K562 (cell line): ENCODE measurements around the gene CES1. TPM values are rescaled to one million over a fixed set of nuclear protein-coding genes. Genes with fewer than 3 reads are reported as not detected.
"Not testable (repeated sequence)": the region's sequence is repeated elsewhere in the genome, so short reads cannot be mapped to it uniquely, and the experiment has no call there.

Experiments used
- ATAC-seq: fragments of 200-7000 bp; cut with Tn5 transposase; 3 replicates; pipeline ENCODE4 v1.9.1; 2020; ENCODE audit warnings: moderate library complexity
- BruUV-seq: library from RNA; stranded (reverse); fragments of 400-500 nt; replicated peaks from 2 replicates; lab custom pipeline; 2021; lab: Mats Ljungman, UMichigan
- CTCF ChIA-PET: fragments of 300-600 bp; formaldehyde crosslinking; extraction: SDS; loops from one replicate; lab custom pipeline; 2021; ENCODE audit warnings: low intra/inter-chr PET ratio; lab: Yijun Ruan, JAX
- POLR2A ChIA-PET: fragments of 300-600, 350-650 bp; sonication (Branson Sonifier 250); formaldehyde crosslinking; extraction: SDS; loops from one replicate; lab custom pipeline; 2021; ENCODE audit warnings: antibody characterized with exemption, inconsistent platforms; lab: Yijun Ruan, JAX
- DNase-seq, 4 experiments: peaks; one replicate each; pipeline versions ENCODE4 v3.0.0 to v3.0.0-alpha.2; 2011 to 2018; ENCODE audit warnings: low spot score in 3 of 4, mixed read lengths in 3 of 4; ENCODE audit errors: extremely low read depth in 1 of 4
- FAIRE-seq: peaks from 2 replicates; lab custom pipeline; 2011; peaks lifted over from hg19 to GRCh38; lab: Jason Lieb, UNC
- H2AFZ ChIP-seq: 2 replicates; pipeline ENCODE4 v1.6.0; 2011; ENCODE audit warnings: low read depth, low read length, control low read depth, inconsistent platforms
- H3K27ac ChIP-seq: fragments of 200-600 bp; 3 replicates; pipeline ENCODE4 v1.8.0; 2011; ENCODE audit warnings: low read depth, mild to moderate bottlenecking, control low read depth, inconsistent platforms, low read length, moderate library complexity, mixed read lengths; ENCODE audit errors: extremely low read depth
- H3K27me3 ChIP-seq, 2 experiments: fragments of 300-600 bp in 1 of 2; 2 replicates in 1 of 2; 3 replicates in 1 of 2; pipeline versions ENCODE4 v1.6.0 to v1.8.0; 2011; ENCODE audit warnings: inconsistent platforms in 2 of 2, low read length in 2 of 2, mild to moderate bottlenecking in 1 of 2, mixed read lengths in 1 of 2, moderate library complexity in 1 of 2; ENCODE audit not compliant: control insufficient read depth in 2 of 2, insufficient read depth in 2 of 2
- H3K36me3 ChIP-seq: fragments of 300-600 bp; 3 replicates; pipeline ENCODE4 v1.8.0; 2011; ENCODE audit warnings: mild to moderate bottlenecking, low read length, inconsistent platforms; ENCODE audit not compliant: control insufficient read depth, insufficient read depth
- H3K4me1 ChIP-seq, 2 experiments: fragments of 200-600 bp in 1 of 2; replicated peaks in 1 of 2; 2 replicates in 1 of 2; 3 replicates in 1 of 2; pipeline versions ENCODE4 v1.5.1 to v1.8.0; 2011; ENCODE audit warnings: inconsistent platforms in 2 of 2, low read length in 2 of 2, mild to moderate bottlenecking in 1 of 2, mixed read lengths in 1 of 2, moderate library complexity in 1 of 2; ENCODE audit not compliant: control insufficient read depth in 2 of 2, insufficient read depth in 2 of 2
- H3K4me2 ChIP-seq: 2 replicates; pipeline ENCODE4 v1.6.1; 2011; ENCODE audit warnings: low read length, control low read depth, inconsistent platforms, mixed read lengths; ENCODE audit not compliant: insufficient read depth
- H3K4me3 ChIP-seq: fragments of 200-600 bp; sonication (generic), shearing (Covaris generic); 2 replicates; pipeline ENCODE4 v1.5.1; 2016; ENCODE audit warnings: control low read depth, inconsistent platforms
- H3K79me2 ChIP-seq: fragments of 200-600 bp; 3 replicates; pipeline ENCODE4 v1.8.0; 2011; ENCODE audit warnings: low read length, inconsistent platforms; ENCODE audit not compliant: control insufficient read depth, insufficient read depth
- H3K9ac ChIP-seq, 2 experiments: 2 replicates each; pipeline versions ENCODE4 v1.6.0 to v1.6.1; 2011; ENCODE audit warnings: low read depth in 2 of 2, low read length in 2 of 2, control low read depth in 1 of 2, inconsistent platforms in 1 of 2, mild to moderate bottlenecking in 1 of 2, mixed read lengths in 1 of 2; ENCODE audit not compliant: insufficient read depth in 1 of 2
- H3K9me1 ChIP-seq: one replicate; pipeline ENCODE4 v1.6.0; 2011; ENCODE audit warnings: inconsistent platforms, mild to moderate bottlenecking, low read length, moderate library complexity; ENCODE audit not compliant: control insufficient read depth, insufficient read depth
- H3K9me3 ChIP-seq: replicated peaks from 2 replicates; pipeline ENCODE4 v1.5.1; 2011; ENCODE audit warnings: low read depth, low read length, inconsistent platforms; ENCODE audit not compliant: control insufficient read depth, insufficient read depth
- H4K20me1 ChIP-seq: replicated peaks from 2 replicates; pipeline ENCODE4 v1.6.1; 2011; ENCODE audit warnings: low read length, inconsistent platforms, mixed read lengths; ENCODE audit not compliant: control insufficient read depth, insufficient read depth
- ATF3 ChIP-seq, 2 experiments: fragments of 450-650 bp in 1 of 2; sonication (generic) in 1 of 2; formaldehyde crosslinking in 1 of 2; IDR thresholded peaks in 1 of 2; conservative IDR thresholded peaks in 1 of 2; 2 replicates each; pipeline versions ENCODE4 v1.6.1 to v1.8.1; 2016 to 2023; ENCODE audit warnings: mild to moderate bottlenecking in 2 of 2, moderate library complexity in 2 of 2, inconsistent platforms in 1 of 2, missing genetic modification reagents in 1 of 2
- CSDE1 ChIP-seq, 2 experiments: fragments of 450-650 bp; IDR thresholded peaks; 2 replicates each; pipeline ENCODE4 v1.6.1; 2016; ENCODE audit warnings: mild to moderate bottlenecking in 1 of 2
- ELK3 ChIP-seq: fragments of 450-650 bp; formaldehyde crosslinking; IDR thresholded peaks from 2 replicates; pipeline ENCODE4 v1.4.0; 2020; ENCODE audit warnings: mild to moderate bottlenecking
- KDM5B ChIP-seq: fragments of 200-600 bp; sonication (generic); IDR thresholded peaks from 2 replicates; pipeline ENCODE4 v1.6.1; 2012; ENCODE audit warnings: low read depth, mild to moderate bottlenecking, moderate library complexity, low read length, control low read depth, inconsistent platforms; ENCODE audit not compliant: insufficient replicate concordance
- NCOA6 ChIP-seq: fragments of 450-650 bp; IDR thresholded peaks from 2 replicates; pipeline ENCODE4 v1.6.1; 2017; ENCODE audit warnings: mild to moderate bottlenecking
- RBM25 ChIP-seq: fragments of 200-400 bp; formaldehyde crosslinking; IDR thresholded peaks from 2 replicates; pipeline ENCODE4 v1.6.1; 2018; ENCODE audit warnings: low read length, low read depth, moderate library complexity; ENCODE audit not compliant: severe bottlenecking
- SAFB2 ChIP-seq: fragments of 200-400 bp; formaldehyde crosslinking; IDR thresholded peaks from 2 replicates; pipeline ENCODE4 v1.6.1; 2018; ENCODE audit warnings: borderline replicate concordance, low read length, low read depth, moderate library complexity; ENCODE audit not compliant: severe bottlenecking
- TRIM28 ChIP-seq: fragments of 450-650 bp; IDR thresholded peaks from 2 replicates; pipeline ENCODE4 v1.6.1; 2017
- ZBED1 ChIP-seq: IDR thresholded peaks from 2 replicates; pipeline ENCODE4 v1.6.1; 2014
- ZBTB34 ChIP-seq: fragments of 250-450 bp; sonication (Bioruptor Pico); IDR thresholded peaks from 2 replicates; pipeline ENCODE4 v1.8.0; 2021; ENCODE audit warnings: mild to moderate bottlenecking, moderate library complexity
- ZFP36 ChIP-seq: fragments of 150-350 bp; IDR thresholded peaks from 2 replicates; pipeline ENCODE4 v1.6.1; 2018; ENCODE audit warnings: low read length, low read depth; ENCODE audit not compliant: partially characterized antibody
- ZNF143 ChIP-seq: sonication (generic); formaldehyde crosslinking; IDR thresholded peaks from 2 replicates; pipeline ENCODE4 v1.9.0; 2022; ENCODE audit warnings: mild to moderate bottlenecking, missing genetic modification reagents
- WGBS: fragments of 100-300 bp; shearing (Covaris generic); methylation state at CpG from one replicate; pipeline ENCODE4 v1.1.6; 2016; ENCODE audit warnings: low coverage, mixed read lengths; ENCODE audit not compliant: insufficient coverage; ENCODE audit errors: missing lambda C conversion rate; 5-methylcytosine and 5-hydroxymethylcytosine counted together
- in situ Hi-C: fragments of 300-500 bp; cut with MboI; formaldehyde crosslinking; loops from 4 replicates; pipeline ENCODE4 v1.15.0; 2018; ENCODE audit warnings: inconsistent platforms, mixed read lengths
- intact Hi-C: fragments of 100-400 bp; cut with micrococcal nuclease; formaldehyde crosslinking; loops from 2 replicates; pipeline ENCODE4 v1.14.2; 2022
- polyA plus RNA-seq, 8 experiments: library from polyadenylated mRNA; depleted of rRNA in 4 of 8; stranded (reverse) in 5 of 8; unstranded in 3 of 8; fragments of >200 nt; fragmentation: Nextera tagmentation in 2 of 8; fragmentation: Illumina TruSeq in 1 of 8; extraction: Ambion mirVana in 2 of 8; extraction: Trizol in 1 of 8; gene quantifications; 2 replicates each; pipeline versions ENCODE4 v1.2.1 to v1.2.3, GENCODE V29; 2011 to 2014; ENCODE audit warnings: inconsistent platforms in 1 of 8, missing spikeins in 1 of 8
- total RNA-seq, 7 experiments: library from RNA; depleted of rRNA in 6 of 7; stranded (reverse); fragments of >200 nt in 6 of 7; fragmentation: Illumina TruSeq in 2 of 7; extraction: Trizol in 2 of 7; gene quantifications; 2 replicates each; pipeline versions ENCODE4 v1.2.1 to v1.2.3, GENCODE V29; 2011 to 2021; ENCODE audit warnings: low replicate concordance in 1 of 7

The CES1 gene
- total and polyA plus RNA-seq, 9 of the 15 experiments (the other 6 are each of a cell fraction or from before 2014, with no cell fraction given) = 0.10 to 1.2 (median 0.16) TPM; not detected in 3

GRCh38 chr16:55857650-55858049, 24.8 kb upstream of the CES1 start:
- POLR2A ChIA-PET, H4K20me1 ChIP-seq, H3K9ac ChIP-seq, ATAC-seq, H3K9me1 ChIP-seq: not testable (repeated sequence)
- TF ChIP-seq ZFP36 = peak; percentile 60
- peak; percentile 65 for TF ChIP-seq RBM25
- TF ChIP-seq, all 486 proteins: peak for 2; not testable (repeated sequence) for 484
- H3K4me1 ChIP-seq, CTCF ChIA-PET, H3K36me3 ChIP-seq, intact Hi-C loops, H3K27ac ChIP-seq, H3K4me3 ChIP-seq, DNase-seq, H3K9me3 ChIP-seq, H3K4me2 ChIP-seq, in situ Hi-C loops, H2AFZ ChIP-seq, H3K79me2 ChIP-seq, FAIRE-seq, H3K27me3 ChIP-seq, BruUV-seq: not testable (repeated sequence)
- 0% methylated on average over 1 of the region's 1 CpG for WGBS

- ChIA-PET POLR2A (no interaction called here), CTCF (no interaction called here)
- in situ Hi-C loops = no loop called here
- H3K9me3 ChIP-seq = no peaks in the 10 kb centered on the region
- no peak for FAIRE-seq
- no peak overlapping the region for H3K9ac ChIP-seq
- no peaks in the 10 kb centered on the region for H3K36me3 ChIP-seq
- no peak overlapping the region for H2AFZ ChIP-seq
- H4K20me1 ChIP-seq = no peaks in the 10 kb centered on the region
- H3K9me1 ChIP-seq = no peaks in the 10 kb centered on the region
- BruUV-seq = no TSS peak
- H3K79me2 ChIP-seq = no peaks in the 10 kb centered on the region
- intact Hi-C loops = no loop called here
- no peak overlapping the region for H3K4me3 ChIP-seq
- WGBS = 0% methylated on average over 3 of the region's 3 CpGs
- no peaks in the 10 kb centered on the region for H3K4me1 ChIP-seq
- H3K27ac ChIP-seq = no peak overlapping the region
- no peaks in the 10 kb centered on the region; a peak in 1 of 5 replicates for H3K27me3 ChIP-seq
- H3K4me2 ChIP-seq = no peak overlapping the region
- DNase-seq = no peak
- no peak for ATAC-seq
- TF ChIP-seq NCOA6 (no peak), SAFB2 (no peak), ZBED1 (no peak), TRIM28 (no peak), ATF3 (IDR thresholded peaks at IDR 0.05) (no peak), ATF3 (CRISPR knock-in tag; conservative IDR thresholded peaks at IDR 0.05) (no peak), CSDE1 (IDR thresholded peaks at IDR 0.05) (no peak), ZNF143 (CRISPR knock-in tag) (no peak), ZBTB34 (CRISPR knock-in tag) (no peak), ELK3 (CRISPR knock-in tag) (no peak), KDM5B (no peak)
Observed at GRCh38 chr16:55856950-55857349, 24.1 kb upstream of the CES1 start.
